NCI-H1105 treated with DMSO at 0.1 percent for 48 hours (cell line): ENCODE measurements around the gene HSD17B7.
A peak's percentile ranks its signal among the peaks of the same experiment; 100 is the strongest.
"Not testable (repeated sequence)": the region's sequence is repeated elsewhere in the genome, so short reads cannot be mapped to it uniquely, and the experiment has no call there.

ENCODE experiments used
- DNase-seq: peaks from one replicate; lab custom pipeline; 2025; lab: John Stamatoyannopoulos, UW

Gene HSD17B7

GRCh38 chr1:162812357-162812756 is 21.9 kb downstream of the HSD17B7 start:
- not testable (repeated sequence) for DNase-seq

DNA sequence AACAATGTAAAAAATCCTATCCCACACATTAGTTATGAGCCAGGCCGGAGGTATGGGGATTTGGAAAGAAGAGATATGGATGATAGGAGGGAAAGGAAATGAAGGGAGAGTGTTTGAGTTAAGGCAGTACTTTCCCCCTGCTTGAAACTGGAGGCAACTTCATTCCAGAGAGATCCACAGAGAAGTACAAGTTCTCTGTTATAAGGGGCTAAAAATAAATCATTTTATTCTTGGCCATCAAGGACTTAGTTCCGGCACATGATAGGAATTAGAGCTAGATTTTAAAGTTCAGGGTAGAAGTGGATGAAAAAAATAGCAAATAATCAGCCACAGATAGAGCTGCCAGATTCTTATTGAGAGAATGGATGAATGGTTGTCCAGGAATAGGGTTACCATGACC is 27.6 kb downstream of the HSD17B7 start:
- not testable (repeated sequence) for DNase-seq

DNA sequence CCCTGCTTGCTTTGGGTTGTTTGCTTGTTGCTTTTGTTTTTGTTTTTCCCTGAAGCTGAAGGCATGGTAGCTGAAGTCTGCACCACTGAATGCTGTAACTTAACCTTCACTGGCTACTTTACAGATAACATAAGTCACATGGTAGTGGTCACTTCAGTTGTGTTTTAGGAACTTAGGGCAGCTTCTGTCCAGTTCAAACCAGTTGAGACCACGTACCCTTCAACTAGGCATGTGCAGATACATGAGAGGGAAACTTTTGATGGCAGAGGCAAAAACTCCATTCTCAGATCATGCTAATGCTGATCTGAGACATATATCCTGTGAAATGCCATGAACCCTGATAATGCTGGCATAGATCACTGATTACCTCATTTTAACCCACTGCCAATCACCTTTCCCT is 28.2 kb downstream of the HSD17B7 start:
- DNase-seq, result not testable (repeated sequence)

DNA sequence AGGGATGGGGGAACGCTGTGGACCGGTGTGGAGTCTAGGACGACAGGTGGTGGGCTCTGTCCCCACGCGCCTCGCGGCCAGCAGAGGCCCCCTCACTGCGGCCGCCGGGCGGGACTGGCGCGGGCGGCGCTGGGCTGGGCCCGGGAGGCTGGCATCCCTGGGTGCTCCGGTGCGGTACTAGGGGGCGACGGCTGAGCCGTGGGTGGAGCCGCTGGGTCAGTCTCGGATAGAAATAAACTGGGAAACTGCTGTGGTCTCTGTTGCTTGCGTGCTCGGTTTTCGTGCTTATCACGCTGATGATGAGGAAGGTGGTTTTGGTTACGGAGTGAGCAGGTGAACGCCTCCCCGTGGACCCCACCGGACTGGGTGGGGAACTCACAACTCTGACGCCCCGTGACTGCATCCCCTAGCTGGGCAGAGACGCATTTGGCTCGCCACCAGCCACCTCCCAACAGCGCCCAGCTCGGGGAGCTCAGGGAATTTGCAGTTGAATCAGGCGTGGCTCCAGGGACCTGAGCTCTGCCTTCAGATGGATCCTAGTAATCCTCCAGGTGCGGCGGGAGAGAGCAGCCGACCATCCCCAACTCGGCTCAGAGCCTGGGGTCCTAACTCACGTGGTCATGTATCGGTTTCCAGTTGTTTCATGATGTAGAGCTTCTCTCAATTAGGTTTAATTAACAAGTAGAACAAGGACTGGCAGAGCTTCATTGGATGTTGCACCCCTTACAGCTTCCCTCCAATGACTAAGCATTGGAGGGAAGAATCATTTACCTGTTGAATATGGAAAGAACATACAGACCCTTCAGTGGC is 32.1 kb downstream of the HSD17B7 start:
- DNase-seq, result peak; percentile 78

DNA sequence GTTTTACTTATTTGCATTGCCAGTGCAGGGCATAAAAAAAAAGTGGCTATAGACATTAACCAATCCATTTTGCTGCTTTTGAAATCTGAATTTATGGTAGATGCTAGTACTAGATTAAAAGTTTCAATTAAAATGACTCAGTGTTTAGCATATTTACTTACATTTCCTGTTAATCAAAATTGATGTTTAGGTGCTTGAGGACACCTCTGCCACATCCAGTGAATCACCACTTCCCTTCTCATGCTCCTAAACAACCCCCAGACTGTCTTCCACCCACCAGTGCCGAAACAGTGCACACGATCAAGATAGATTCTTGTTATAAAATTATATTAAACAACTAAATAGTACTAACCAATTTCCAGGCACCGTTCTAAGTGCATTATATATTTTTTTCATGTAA is 32.7 kb downstream of the HSD17B7 start:
- no peak for DNase-seq

GRCh38 chr1:162823771-162824525 is 33.4 kb downstream of the HSD17B7 start:
- no peak for DNase-seq

GRCh38 chr1:162829268-162829667 is 38.8 kb downstream of the HSD17B7 start:
- no peak for DNase-seq

DNA sequence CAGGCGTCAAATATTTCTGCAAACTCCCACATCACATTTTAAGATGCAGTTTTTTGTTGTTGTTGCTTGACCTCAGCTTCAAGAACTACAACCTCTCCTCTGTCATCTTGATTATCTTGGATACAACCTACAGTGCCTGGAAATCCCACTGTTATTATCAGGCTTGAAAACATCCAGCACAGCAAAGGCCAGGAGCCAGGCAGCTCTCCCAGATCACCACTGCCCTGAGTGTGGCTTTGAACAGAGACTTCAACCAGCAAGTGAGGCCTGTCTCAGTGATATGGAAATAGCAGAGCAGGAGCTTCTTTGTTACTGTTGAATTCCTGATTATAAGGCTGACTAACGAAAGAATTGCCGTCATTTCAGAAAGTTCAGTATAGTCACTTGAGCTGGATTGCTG is 42.0 kb downstream of the HSD17B7 start:
- DNase-seq, result no peak

DNA sequence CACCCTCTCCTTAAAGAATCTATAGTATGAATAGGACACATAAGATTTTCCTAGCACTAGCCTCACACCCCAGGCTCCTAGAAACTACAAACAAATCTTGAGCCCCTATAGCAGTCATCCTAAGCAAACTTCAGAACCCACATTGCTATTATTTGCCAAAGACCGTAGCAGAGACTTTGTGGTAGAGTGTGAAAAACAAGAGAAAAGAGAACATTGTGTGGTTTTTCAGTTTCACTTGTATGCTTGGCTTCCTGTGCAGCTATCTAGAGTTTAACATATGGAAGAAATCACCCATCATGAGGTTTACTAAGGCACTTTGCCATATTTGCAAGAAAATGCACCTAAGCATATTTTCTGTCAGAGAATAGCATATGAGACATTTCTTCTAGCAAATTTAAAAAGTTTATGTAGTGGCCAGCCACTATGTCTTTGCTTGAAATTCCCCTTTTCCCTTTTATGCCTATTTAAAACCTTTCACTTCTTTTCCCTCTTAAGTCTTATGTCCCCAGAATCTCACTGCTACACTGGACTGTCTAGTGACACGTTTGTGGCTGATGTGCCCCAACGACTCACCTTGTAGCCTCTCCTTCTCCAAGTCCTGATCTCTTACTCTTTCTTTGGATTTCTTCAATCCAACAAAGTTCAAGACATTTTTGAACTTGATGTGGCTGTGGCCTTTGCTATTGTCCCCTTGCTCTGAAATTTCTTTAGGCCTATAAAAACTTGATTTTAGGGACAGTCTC is 44.8 kb downstream of the HSD17B7 start:
- no peak for DNase-seq

DNA sequence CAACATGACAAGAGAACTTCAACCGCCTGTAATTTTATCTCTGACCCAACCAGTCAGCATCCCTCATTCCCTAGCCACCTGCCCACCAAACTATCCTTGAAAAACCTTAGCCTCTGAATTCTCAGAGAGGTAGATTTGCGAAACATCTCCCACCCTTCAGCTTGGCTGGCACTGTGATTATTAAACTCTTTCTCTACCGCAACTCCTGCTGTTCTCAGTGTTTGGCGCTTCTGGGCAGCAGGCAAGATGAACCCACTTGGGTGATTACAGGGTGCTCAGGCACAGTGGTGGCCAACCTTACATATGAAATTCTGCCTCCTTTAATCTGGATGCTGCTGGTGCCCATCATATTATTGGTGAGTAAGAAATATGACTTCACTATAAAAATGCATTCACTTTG is 48.4 kb downstream of the HSD17B7 start:
- DNase-seq, result no peak

- no peak for DNase-seq
Measured at GRCh38 chr1:162840250-162840839, 49.8 kb downstream of the HSD17B7 start.

DNA sequence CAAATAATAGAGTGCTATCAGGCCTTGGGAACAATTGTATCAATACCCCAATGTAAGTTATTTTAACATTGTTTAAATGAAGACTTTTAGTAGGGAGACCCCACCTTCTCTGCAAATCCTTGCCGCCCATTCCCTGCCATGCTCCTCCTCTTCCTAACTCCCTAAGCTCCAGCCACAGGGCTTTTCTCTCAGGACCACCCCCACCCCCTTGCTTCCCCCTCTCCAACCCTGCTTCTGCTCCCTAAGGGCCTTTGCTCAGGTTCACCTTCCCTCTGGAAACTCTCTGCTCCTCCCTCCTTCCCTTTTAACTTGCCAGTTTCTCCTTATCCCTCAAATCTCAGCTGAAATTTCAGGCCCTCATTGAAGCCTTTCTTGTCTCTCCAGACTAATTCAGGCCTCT is 53.7 kb downstream of the HSD17B7 start:
- DNase-seq, result no peak

- no peak for DNase-seq
Measured at GRCh38 chr1:162846256-162847212, 56.0 kb downstream of the HSD17B7 start.

GRCh38 chr1:162847839-162848453 is 57.4 kb downstream of the HSD17B7 start:
- peak; percentile 58 for DNase-seq

DNA sequence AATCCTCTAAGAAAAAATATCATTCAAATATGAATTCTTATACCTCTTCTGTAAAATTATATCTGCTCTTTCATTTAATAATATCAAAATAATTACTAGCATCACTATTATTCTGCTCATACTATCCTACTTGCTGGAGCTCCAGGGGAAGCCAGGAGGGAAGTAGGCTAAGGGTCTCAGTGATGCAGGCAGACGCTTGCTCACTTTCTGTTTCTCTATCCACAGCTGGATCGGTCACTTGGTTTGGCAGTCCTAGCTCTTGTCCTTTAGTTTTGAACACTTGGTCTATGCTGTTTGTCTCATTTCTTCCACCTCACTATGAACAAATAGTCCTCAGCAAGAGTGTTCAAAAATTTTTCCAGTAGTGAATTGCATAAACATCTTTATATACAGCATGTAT is 59.2 kb downstream of the HSD17B7 start:
- no peak for DNase-seq

GRCh38 chr1:162851341-162851740 is 60.8 kb downstream of the HSD17B7 start:
- no peak for DNase-seq

- peak; percentile 66 for DNase-seq
Measured at GRCh38 chr1:162854245-162854882, 63.9 kb downstream of the HSD17B7 start.

GRCh38 chr1:162855461-162856150 is 65.1 kb downstream of the HSD17B7 start:
- no peak for DNase-seq

DNA sequence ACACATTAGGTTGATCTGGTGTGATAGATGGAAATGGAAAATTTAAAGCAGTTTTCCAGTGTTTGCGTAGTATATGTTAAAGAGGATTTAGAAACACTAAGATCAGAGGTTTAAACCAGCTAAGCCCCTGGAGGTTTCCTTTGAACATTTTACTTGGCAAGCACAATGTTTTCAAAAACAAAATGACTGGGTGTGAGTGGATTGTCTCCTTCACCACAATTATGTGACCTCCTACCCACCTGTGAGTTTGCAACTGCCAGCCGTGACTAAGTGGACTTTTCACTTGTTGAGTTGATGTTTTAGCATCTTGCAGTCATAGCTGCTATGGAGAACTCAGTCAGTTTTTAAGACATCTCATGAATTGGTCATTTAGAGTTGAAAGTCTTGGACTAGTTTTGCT is 65.8 kb downstream of the HSD17B7 start:
- no peak for DNase-seq

DNA sequence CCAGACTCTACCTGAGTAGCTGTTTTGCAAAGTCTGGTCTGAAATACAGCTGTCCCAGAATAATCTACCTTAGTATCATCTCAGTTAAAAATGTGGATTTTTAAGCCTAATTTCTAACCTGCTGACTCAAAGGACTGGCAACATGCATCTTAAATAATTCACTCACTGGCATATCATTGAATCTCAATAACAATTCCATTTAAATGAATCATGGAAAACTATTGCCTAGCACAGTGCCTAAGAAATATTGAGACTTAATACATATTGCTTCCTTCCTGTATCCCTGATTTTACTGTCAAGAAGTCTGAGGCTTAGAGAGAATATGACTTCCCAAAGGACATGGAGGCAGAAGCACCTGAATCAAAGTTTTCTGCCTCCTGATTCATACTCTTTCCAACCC is 67.3 kb downstream of the HSD17B7 start:
- no peak for DNase-seq
